Stimulated activated effector memory CD8-positive, alpha-beta T cell treated with anti-CD3 and anti-CD28 coated beads, Interleukin-12 subunit alpha, Interleukin-12 subunit beta, amount 100 ng/mL, for 72 hours (primary cell): ENCODE results near the gene FBXO42.
"Not testable (repeated sequence)": the region's sequence is repeated elsewhere in the genome, so short reads cannot be mapped to it uniquely, and the experiment has no call there.

Experiments used
- ATAC-seq: fragments of 150-1000 bp; cut with Tn5 transposase; 2 replicates; pipeline ENCODE4 v1.10.0; 2021
- DNase-seq, 2 donors: peaks; one replicate each; pipeline ENCODE4 v3.0.0; 2021 to 2022; ENCODE audit warnings: low spot score in 2 of 2
- H3K27ac Mint-ChIP-seq: one replicate; pipeline ENCODE4 v1.8.0; 2022; ENCODE audit warnings: mild to moderate bottlenecking, mixed read lengths
- H3K36me3 Mint-ChIP-seq: one replicate; pipeline ENCODE4 v1.8.0; 2022; ENCODE audit warnings: mild to moderate bottlenecking, mixed read lengths
- H3K4me1 Mint-ChIP-seq: one replicate; pipeline ENCODE4 v1.8.0; 2022; ENCODE audit warnings: mixed read lengths
- H3K4me3 Mint-ChIP-seq: one replicate; pipeline ENCODE4 v1.8.0; 2022; ENCODE audit warnings: mild to moderate bottlenecking, mixed read lengths
- H3K9me3 Mint-ChIP-seq: one replicate; pipeline ENCODE4 v1.8.0; 2022; ENCODE audit warnings: mixed read lengths

The FBXO42 gene

GRCh38 chr1:16217061-16217785 lies 135.1 kb downstream of the FBXO42 start:
- H3K4me3 Mint-ChIP-seq = peak overlapping the region; percentile 80
- H3K36me3 Mint-ChIP-seq = no peaks in the 10 kb centered on the region
- ATAC-seq = peak; percentile 95
- no peaks in the 10 kb centered on the region for H3K9me3 Mint-ChIP-seq
- H3K27ac Mint-ChIP-seq = no peak overlapping the region
- peak; percentile 86 to 95 for DNase-seq
- peaks cover 29% of the 10 kb centered on the region for H3K4me1 Mint-ChIP-seq

- peak; percentile 54 for ATAC-seq
- Mint-ChIP-seq H3K27ac (no peak overlapping the region), H3K4me3 (peak overlapping the region; percentile 80), H3K4me1 (peaks cover 29% of the 10 kb centered on the region), H3K36me3 (no peaks in the 10 kb centered on the region), H3K9me3 (no peaks in the 10 kb centered on the region)
- peak; percentile 35 to 77 for DNase-seq
These were observed 136.2 kb downstream of the FBXO42 start for GRCh38 chr1:16215882-16216753.

GRCh38 chr1:16215240-16215639 lies 137.0 kb downstream of the FBXO42 start:
- peaks cover 29% of the 10 kb centered on the region for H3K4me1 Mint-ChIP-seq
- ATAC-seq = not testable (repeated sequence)

GRCh38 chr1:16213544-16213943 lies 138.7 kb downstream of the FBXO42 start:
- H3K9me3 Mint-ChIP-seq, ATAC-seq, H3K36me3 Mint-ChIP-seq, H3K27ac Mint-ChIP-seq, H3K4me3 Mint-ChIP-seq, DNase-seq: not testable (repeated sequence)
- H3K4me1 Mint-ChIP-seq = peaks cover 17% of the 10 kb centered on the region

More at GRCh38 chr1:16215240-16215639, 137.0 kb downstream of the FBXO42 start:
- H3K9me3 Mint-ChIP-seq, H3K36me3 Mint-ChIP-seq, H3K27ac Mint-ChIP-seq, DNase-seq: not testable (repeated sequence)
- H3K4me3 Mint-ChIP-seq = peak overlapping the region; percentile 80

- no peak overlapping the region for H3K27ac Mint-ChIP-seq
- no peak overlapping the region for H3K4me3 Mint-ChIP-seq
- peaks cover 13% of the 10 kb centered on the region for H3K4me1 Mint-ChIP-seq
- no peak for ATAC-seq
- DNase-seq = no peak
- H3K36me3 Mint-ChIP-seq = no peaks in the 10 kb centered on the region
- H3K9me3 Mint-ChIP-seq = no peaks in the 10 kb centered on the region
These were observed 139.3 kb downstream of the FBXO42 start for GRCh38 chr1:16213013-16213412.

- DNase-seq (no peak), ATAC-seq (no peak)
- Mint-ChIP-seq H3K36me3 (peaks cover 2% of the 10 kb centered on the region), H3K4me1 (peaks cover 12% of the 10 kb centered on the region), H3K4me3 (no peak within 1 kb of the TSS), H3K27ac (no peak within 1 kb of the TSS), H3K9me3 (no peaks in the 10 kb centered on the region)
These were observed 139.9 kb downstream of the FBXO42 start, which contains the start of gene ARHGEF19 for GRCh38 chr1:16212251-16212961. Gene ARHGEF19, minus strand, starts transcription at chr1:16212652. Its CDS starts 3,598 bp downstream, at chr1:16209054.

- DNase-seq (no peak), ATAC-seq (no peak)
- H3K36me3 Mint-ChIP-seq = peaks cover 5% of the 10 kb centered on the region
- H3K4me3 Mint-ChIP-seq = no peak overlapping the region
- H3K4me1 Mint-ChIP-seq = peaks cover 16% of the 10 kb centered on the region
- H3K9me3 Mint-ChIP-seq = no peaks in the 10 kb centered on the region
- H3K27ac Mint-ChIP-seq = no peak overlapping the region
These were observed 140.5 kb downstream of the FBXO42 start for GRCh38 chr1:16211824-16212223.

GRCh38 chr1:16210581-16210980 lies 141.7 kb downstream of the FBXO42 start:
- Mint-ChIP-seq H3K4me3 (no peak overlapping the region), H3K36me3 (peaks cover 5% of the 10 kb centered on the region), H3K4me1 (peaks cover 11% of the 10 kb centered on the region), H3K9me3 (no peaks in the 10 kb centered on the region), H3K27ac (no peak overlapping the region)
- DNase-seq = no peak
- no peak for ATAC-seq

- Mint-ChIP-seq H3K36me3 (peaks cover 5% of the 10 kb centered on the region), H3K27ac (no peak overlapping the region), H3K9me3 (no peaks in the 10 kb centered on the region), H3K4me1 (peaks cover 14% of the 10 kb centered on the region), H3K4me3 (no peak overlapping the region)
- no peak for ATAC-seq
- DNase-seq = no peak
These were observed 142.4 kb downstream of the FBXO42 start for GRCh38 chr1:16209847-16210407.

- H3K27ac Mint-ChIP-seq = no peak overlapping the region
- no peak for ATAC-seq
- peaks cover 5% of the 10 kb centered on the region for H3K36me3 Mint-ChIP-seq
- DNase-seq = no peak
- no peaks in the 10 kb centered on the region for H3K9me3 Mint-ChIP-seq
- H3K4me3 Mint-ChIP-seq = peak overlapping the region; percentile 87
- H3K4me1 Mint-ChIP-seq = peaks cover 20% of the 10 kb centered on the region
These were observed 143.0 kb downstream of the FBXO42 start for GRCh38 chr1:16209132-16209846.

GRCh38 chr1:16208270-16208987 lies 143.9 kb downstream of the FBXO42 start:
- Mint-ChIP-seq H3K4me3 (peak overlapping the region; percentile 87), H3K9me3 (no peaks in the 10 kb centered on the region), H3K27ac (peak overlapping the region; percentile 17), H3K36me3 (peaks cover 9% of the 10 kb centered on the region), H3K4me1 (peaks cover 20% of the 10 kb centered on the region)
- ATAC-seq = no peak
- no peak for DNase-seq

- peak overlapping the region; percentile 87 for H3K4me3 Mint-ChIP-seq
- DNase-seq (no peak), ATAC-seq (no peak)
- peak overlapping the region; percentile 95 for H3K27ac Mint-ChIP-seq
- peaks cover 15% of the 10 kb centered on the region for H3K36me3 Mint-ChIP-seq
- peaks cover 20% of the 10 kb centered on the region for H3K4me1 Mint-ChIP-seq
- no peaks in the 10 kb centered on the region for H3K9me3 Mint-ChIP-seq
These were observed 144.7 kb downstream of the FBXO42 start for GRCh38 chr1:16207318-16208269.
